Measurements from ENCODE around the gene RNF181. TPM values are rescaled to one million over a fixed set of nuclear protein-coding genes. Genes with fewer than 3 reads are reported as not detected.

The RNF181 gene
- polyA plus RNA-seq, 2 of the 4 experiments (the other 2 are of a cell fraction) = 189 to 287 TPM

GRCh38 chr2:85589181-85589580 is 6.4 kb upstream of the RNF181 start:
- no peaks in the 10 kb centered on the region for H3K9me3 ChIP-seq
- ATAC-seq = no peak
- H3K4me1 ChIP-seq = peaks cover 19% of the 10 kb centered on the region
- H3K27ac ChIP-seq = no peak overlapping the region
- no peak overlapping the region for H3K4me3 ChIP-seq
- TF ChIP-seq PHF8 (IDR thresholded peaks at IDR 0.05; ENCODE audit: borderline replicate concordance, low read depth) (no peak), MYC (IDR thresholded peaks at IDR 0.05; ENCODE audit: borderline replicate concordance, low read length) (no peak), FOXS1 (CRISPR knock-in tag; IDR thresholded peaks at IDR 0.05) (no peak), HDAC2 (IDR thresholded peaks at IDR 0.05) (no peak), HOXA7 (CRISPR knock-in tag; IDR thresholded peaks at IDR 0.05) (no peak), HOXB13 (CRISPR knock-in tag; IDR thresholded peaks at IDR 0.05; ENCODE audit: low read depth) (no peak), MAZ (IDR thresholded peaks at IDR 0.05; ENCODE audit: borderline replicate concordance, low read depth, low read length) (no peak), KDM5A (IDR thresholded peaks at IDR 0.05) (no peak), REST (IDR thresholded peaks at IDR 0.05) (no peak), USF2 (IDR thresholded peaks at IDR 0.05) (no peak), GATA3 (IDR thresholded peaks at IDR 0.05; ENCODE audit: borderline replicate concordance) (no peak), RARB (CRISPR knock-in tag; IDR thresholded peaks at IDR 0.05) (no peak), MAFK (IDR thresholded peaks at IDR 0.05; ENCODE audit: partially characterized antibody) (no peak), ZSCAN20 (CRISPR knock-in tag; IDR thresholded peaks at IDR 0.05) (no peak), NPAS2 (CRISPR knock-in tag; IDR thresholded peaks at IDR 0.05; ENCODE audit: borderline replicate concordance) (no peak), JUNB (IDR thresholded peaks at IDR 0.05) (no peak), HEYL (CRISPR knock-in tag; IDR thresholded peaks at IDR 0.05) (no peak)
- POLR2A ChIA-PET = no interaction called here
- DNase-seq (ENCODE audit: low read depth in 1 of 2, low spot score in 1 of 2) = no peak
- CTCF ChIA-PET = interaction anchor here (0.5 to 2.1 kb wide), 7 partner anchors 17 to 198 kb away, joined by 3 to 5 read pairs (median 3); no protein-coding TSS in a partner anchor
- whole genome bisulfite sequencing (ENCODE audit: missing lambda C conversion rate) = 80% methylated on average over 4 of the region's 4 CpGs
- no peak overlapping the region for H3K4me2 ChIP-seq
- no peak for FAIRE-seq

DNA sequence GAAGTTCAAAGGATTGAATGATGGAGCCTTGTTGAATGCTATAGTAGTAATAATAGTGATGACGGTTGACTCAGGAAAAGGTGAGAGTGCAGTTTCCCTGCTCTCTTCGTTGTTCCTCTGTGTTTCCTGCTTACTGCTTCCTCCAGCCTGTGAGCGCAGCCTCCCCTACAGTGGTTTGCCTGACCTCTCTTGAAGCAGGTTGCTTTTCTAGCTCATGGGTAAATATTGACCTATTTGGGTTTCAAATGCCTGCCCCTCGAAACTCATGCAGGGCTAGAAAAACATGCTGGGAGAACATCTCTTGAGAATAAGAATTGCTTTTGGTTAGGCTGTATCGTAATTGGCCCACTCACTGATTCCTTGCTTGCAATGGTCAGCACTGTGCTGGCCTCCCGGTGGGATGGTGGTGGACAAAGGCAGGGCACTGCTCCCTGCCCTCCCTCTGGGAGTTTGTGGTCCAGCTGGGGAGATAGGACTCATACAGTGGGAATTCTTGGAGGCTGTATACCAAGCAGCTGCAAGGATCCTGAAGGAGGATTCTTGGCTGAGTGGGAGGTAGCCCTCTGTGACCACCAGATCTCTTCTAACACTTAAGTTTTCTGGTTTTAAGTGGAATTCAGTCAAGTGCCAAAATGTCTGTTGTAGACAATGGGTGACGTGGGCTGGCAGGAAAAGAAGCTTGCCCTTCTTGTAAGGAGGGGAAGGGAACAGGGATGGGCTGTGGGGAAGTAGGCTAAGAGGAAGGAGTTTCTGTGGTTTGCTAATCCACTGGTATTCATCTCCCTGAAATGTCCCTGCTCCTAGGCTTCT is 5.4 kb upstream of the RNF181 start:
- CTCF ChIA-PET = interaction anchor here (0.8 to 2.1 kb wide), 5 partner anchors 14 to 199 kb away, joined by 3 to 5 read pairs (median 3); no protein-coding TSS in a partner anchor
- 66% methylated on average over 7 of the region's 7 CpGs for WGBS (ENCODE audit: missing lambda C conversion rate)
- TF ChIP-seq CHD4 (IDR thresholded peaks at IDR 0.05; ENCODE audit: borderline replicate concordance) (no peak), HOXB13 (CRISPR knock-in tag; IDR thresholded peaks at IDR 0.05; ENCODE audit: low read depth) (no peak), ZC3H11A (IDR thresholded peaks at IDR 0.05) (no peak), ELK1 (IDR thresholded peaks at IDR 0.05; ENCODE audit: low read depth, low read length) (no peak), JUNB (IDR thresholded peaks at IDR 0.05) (no peak), ZNF302 (CRISPR knock-in tag; IDR thresholded peaks at IDR 0.05) (no peak), ZSCAN20 (CRISPR knock-in tag; IDR thresholded peaks at IDR 0.05) (no peak), EP300 (IDR thresholded peaks at IDR 0.05) (no peak), JUN (IDR thresholded peaks at IDR 0.05) (no peak), RCOR1 (IDR thresholded peaks at IDR 0.05; ENCODE audit: low read depth, low read length) (no peak), EHF (CRISPR knock-in tag; IDR thresholded peaks at IDR 0.05) (no peak), CBX2 (IDR thresholded peaks at IDR 0.05; ENCODE audit: borderline replicate concordance, low read depth) (no peak), CTCF (IDR thresholded peaks at IDR 0.05) (no peak), KDM1A (IDR thresholded peaks at IDR 0.05; ENCODE audit: low read depth) (no peak), EHMT2 (IDR thresholded peaks at IDR 0.05; ENCODE audit: low read depth) (no peak)
- TF ChIP-seq, protein P1, sequence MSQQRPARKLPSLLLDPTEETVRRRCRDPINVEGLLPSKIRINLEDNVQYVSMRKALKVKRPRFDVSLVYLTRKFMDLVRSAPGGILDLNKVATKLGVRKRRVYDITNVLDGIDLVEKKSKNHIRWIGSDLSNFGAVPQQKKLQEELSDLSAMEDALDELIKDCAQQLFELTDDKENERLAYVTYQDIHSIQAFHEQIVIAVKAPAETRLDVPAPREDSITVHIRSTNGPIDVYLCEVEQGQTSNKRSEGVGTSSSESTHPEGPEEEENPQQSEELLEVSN (IDR thresholded peaks at IDR 0.05; ENCODE audit: borderline replicate concordance, low read depth) = no peak

More for the DNA sequence above, 5.4 kb upstream of the RNF181 start:
- no peak for FAIRE-seq
- H3K27ac ChIP-seq = no peak overlapping the region
- no peak overlapping the region for H3K4me2 ChIP-seq
- no peak for ATAC-seq
- DNase-seq (ENCODE audit: low read depth in 1 of 2, low spot score in 1 of 2) = no peak
- H3K9me3 ChIP-seq = no peaks in the 10 kb centered on the region
- peaks cover 16% of the 10 kb centered on the region for H3K4me1 ChIP-seq
- H3K4me3 ChIP-seq = no peak overlapping the region
- POLR2A ChIA-PET = no interaction called here
